RWPE2 (cell line): ENCODE results near the gene RTN4R.
"Not testable (repeated sequence)": the region's sequence is repeated elsewhere in the genome, so short reads cannot be mapped to it uniquely, and the experiment has no call there.

Source experiments
- ATAC-seq: fragments of 200-7000 bp; cut with Tn5 transposase; 3 replicates; pipeline ENCODE4 v1.9.1; 2021; ENCODE audit warnings: low read depth
- DNase-seq: peaks from one replicate; pipeline ENCODE4 v3.0.0-alpha.2; 2020; ENCODE audit warnings: low spot score
- H3K27ac ChIP-seq: fragments of 450-650 bp; 2 replicates; pipeline ENCODE4 v1.5.1; 2017; ENCODE audit warnings: mild to moderate bottlenecking; ENCODE audit not compliant: poor library complexity, severe bottlenecking
- H3K27me3 ChIP-seq: fragments of 250-450 bp; sonication (Bioruptor Pico); 2 replicates; pipeline ENCODE4 v1.5.1; 2021; ENCODE audit warnings: mild to moderate bottlenecking, moderate library complexity; ENCODE audit not compliant: insufficient read depth, poor library complexity, severe bottlenecking
- H3K36me3 ChIP-seq: fragments of 250-450 bp; sonication (Bioruptor Pico); 2 replicates; pipeline ENCODE4 v1.5.1; 2020; ENCODE audit warnings: low read depth, mild to moderate bottlenecking, moderate library complexity
- H3K4me1 ChIP-seq: fragments of 250-450 bp; sonication (Bioruptor Pico); 2 replicates; pipeline ENCODE4 v1.5.1; 2021; ENCODE audit warnings: mild to moderate bottlenecking, moderate library complexity; ENCODE audit not compliant: insufficient read depth, poor library complexity, severe bottlenecking
- H3K4me3 ChIP-seq: fragments of 250-450 bp; sonication (Bioruptor Pico); 2 replicates; pipeline ENCODE4 v1.5.1; 2021; ENCODE audit warnings: mild to moderate bottlenecking, moderate library complexity; ENCODE audit not compliant: severe bottlenecking
- H3K9me3 ChIP-seq: fragments of 250-450 bp; sonication (Bioruptor Pico); 2 replicates; pipeline ENCODE4 v1.5.1; 2021; ENCODE audit warnings: mild to moderate bottlenecking, moderate library complexity; ENCODE audit not compliant: severe bottlenecking
- TF ChIP-seq, protein P1 (sequence below): fragments of 450-650 bp; IDR thresholded peaks from one replicate; pipeline ENCODE4 v1.5.1; 2017; ENCODE audit warnings: mild to moderate bottlenecking, moderate library complexity; ENCODE audit not compliant: poor library complexity, severe bottlenecking

RTN4R gene

DNA sequence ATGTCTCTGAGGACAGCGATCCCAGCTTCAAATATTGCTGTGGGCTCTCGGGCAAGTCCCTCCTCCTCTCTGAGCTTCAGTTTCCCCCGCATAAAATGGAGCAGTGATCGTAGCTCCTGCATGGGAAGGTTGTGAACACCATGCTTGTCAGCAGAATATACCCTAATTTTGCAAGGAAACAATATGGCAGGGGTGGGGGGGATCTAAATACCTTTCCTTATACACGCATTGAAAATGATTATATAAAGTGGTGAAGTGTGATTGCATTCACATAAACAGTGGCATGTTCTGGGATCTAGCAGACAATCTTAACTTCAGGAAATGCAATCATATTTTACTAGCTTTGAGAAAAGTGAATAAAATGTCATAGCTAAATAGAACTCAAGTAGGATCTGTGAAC, 24.0 kb upstream of the RTN4R start:
- ATAC-seq (no peak), DNase-seq (no peak)
- no peaks in the 10 kb centered on the region for H3K36me3 ChIP-seq
- no peak overlapping the region for H3K27ac ChIP-seq
- H3K27me3 ChIP-seq: no peaks in the 10 kb centered on the region
- TF ChIP-seq, protein P1, sequence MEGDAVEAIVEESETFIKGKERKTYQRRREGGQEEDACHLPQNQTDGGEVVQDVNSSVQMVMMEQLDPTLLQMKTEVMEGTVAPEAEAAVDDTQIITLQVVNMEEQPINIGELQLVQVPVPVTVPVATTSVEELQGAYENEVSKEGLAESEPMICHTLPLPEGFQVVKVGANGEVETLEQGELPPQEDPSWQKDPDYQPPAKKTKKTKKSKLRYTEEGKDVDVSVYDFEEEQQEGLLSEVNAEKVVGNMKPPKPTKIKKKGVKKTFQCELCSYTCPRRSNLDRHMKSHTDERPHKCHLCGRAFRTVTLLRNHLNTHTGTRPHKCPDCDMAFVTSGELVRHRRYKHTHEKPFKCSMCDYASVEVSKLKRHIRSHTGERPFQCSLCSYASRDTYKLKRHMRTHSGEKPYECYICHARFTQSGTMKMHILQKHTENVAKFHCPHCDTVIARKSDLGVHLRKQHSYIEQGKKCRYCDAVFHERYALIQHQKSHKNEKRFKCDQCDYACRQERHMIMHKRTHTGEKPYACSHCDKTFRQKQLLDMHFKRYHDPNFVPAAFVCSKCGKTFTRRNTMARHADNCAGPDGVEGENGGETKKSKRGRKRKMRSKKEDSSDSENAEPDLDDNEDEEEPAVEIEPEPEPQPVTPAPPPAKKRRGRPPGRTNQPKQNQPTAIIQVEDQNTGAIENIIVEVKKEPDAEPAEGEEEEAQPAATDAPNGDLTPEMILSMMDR: no peak
- H3K9me3 ChIP-seq: no peaks in the 10 kb centered on the region
- H3K4me3 ChIP-seq: no peak overlapping the region
- no peaks in the 10 kb centered on the region for H3K4me1 ChIP-seq

DNA sequence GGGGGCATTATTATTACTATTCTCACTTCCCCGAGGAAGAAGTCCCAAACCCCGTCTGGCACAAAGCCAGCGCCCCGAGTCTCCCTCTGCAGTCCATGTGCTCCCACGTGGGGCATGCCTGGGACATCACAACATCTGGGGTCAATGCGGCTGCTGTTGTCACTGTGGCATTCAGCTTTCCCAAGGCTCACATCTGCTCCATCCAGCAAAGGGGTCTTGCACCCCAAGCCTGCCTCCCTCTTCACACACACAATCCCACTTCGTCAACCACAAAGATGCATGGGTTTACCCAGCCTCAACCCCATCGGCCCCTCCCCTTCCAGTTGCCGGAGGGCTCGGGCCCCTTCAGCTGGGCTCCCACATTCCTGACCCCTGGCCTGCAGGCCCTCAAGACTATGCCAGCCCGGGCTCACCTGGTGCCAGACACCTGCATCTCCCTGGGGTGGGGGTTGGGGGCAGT, 23.5 kb upstream of the RTN4R start:
- H3K36me3 ChIP-seq: no peaks in the 10 kb centered on the region
- H3K9me3 ChIP-seq: no peaks in the 10 kb centered on the region
- DNase-seq (no peak), ATAC-seq (no peak)
- TF ChIP-seq, protein P1: no peak
- no peaks in the 10 kb centered on the region for H3K27me3 ChIP-seq
- no peaks in the 10 kb centered on the region for H3K4me1 ChIP-seq
- H3K27ac ChIP-seq: no peak overlapping the region
- no peak overlapping the region for H3K4me3 ChIP-seq

DNA sequence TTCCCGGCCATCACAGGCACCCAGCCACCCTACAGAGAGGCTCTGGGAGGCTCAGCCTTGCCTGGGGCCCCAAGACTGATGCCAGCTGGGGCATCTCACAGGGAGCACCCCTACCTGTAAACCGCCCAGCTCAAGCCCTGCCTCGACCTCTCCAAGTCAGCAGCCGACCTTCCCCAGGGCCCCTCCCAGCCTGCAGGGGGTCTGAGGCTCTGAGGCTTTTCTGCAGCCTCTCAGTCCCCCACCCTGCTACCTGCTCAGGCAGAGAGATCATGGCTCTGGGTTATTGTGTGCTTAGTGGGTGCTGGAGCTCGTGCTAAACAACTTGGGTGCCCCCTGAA, 23.1 kb upstream of the RTN4R start:
- Histone ChIP-seq H3K4me1 (no peaks in the 10 kb centered on the region), H3K36me3 (no peaks in the 10 kb centered on the region), H3K4me3 (no peak overlapping the region), H3K27me3 (no peaks in the 10 kb centered on the region), H3K27ac (no peak overlapping the region), H3K9me3 (no peaks in the 10 kb centered on the region)
- TF ChIP-seq, protein P1: no peak
- DNase-seq (no peak), ATAC-seq (no peak)

DNA sequence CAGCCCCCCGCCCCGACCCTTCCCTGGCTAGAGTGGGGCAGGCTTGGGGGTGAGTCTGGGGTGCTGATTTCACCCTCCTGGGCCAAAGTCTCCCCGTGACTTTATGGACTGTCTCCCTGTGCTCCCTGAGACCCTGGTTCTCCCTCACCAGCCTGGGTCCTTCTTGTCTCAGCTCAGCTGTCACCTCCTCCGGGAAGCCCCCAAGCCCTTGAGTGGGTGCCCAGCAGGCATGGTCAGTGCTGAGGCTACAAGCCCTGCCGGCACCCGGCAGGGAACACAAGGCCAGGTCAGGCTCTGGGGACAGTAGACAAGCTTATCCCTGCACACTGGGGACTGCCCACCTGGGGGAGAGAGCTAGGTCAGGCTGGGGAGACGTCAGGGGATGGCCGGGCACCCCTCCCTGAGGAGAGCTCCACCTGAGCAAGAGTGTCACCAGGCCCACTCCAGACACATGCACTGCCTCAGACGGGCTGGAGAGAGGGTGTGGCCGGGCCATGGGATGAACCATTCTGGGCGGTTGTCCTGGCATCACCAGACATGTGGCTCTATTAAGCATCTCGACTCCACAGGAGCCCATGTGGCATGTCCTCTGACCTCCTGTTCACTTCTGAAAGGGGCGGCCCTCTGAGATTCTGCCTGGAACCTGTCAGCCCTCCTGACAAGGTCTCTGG, 22.6 kb upstream of the RTN4R start:
- H3K9me3 ChIP-seq: no peaks in the 10 kb centered on the region
- H3K27ac ChIP-seq: no peak overlapping the region
- no peaks in the 10 kb centered on the region for H3K4me1 ChIP-seq
- H3K4me3 ChIP-seq: no peak overlapping the region
- H3K36me3 ChIP-seq: no peaks in the 10 kb centered on the region
- no peaks in the 10 kb centered on the region for H3K27me3 ChIP-seq
- DNase-seq (no peak), ATAC-seq (no peak)
- TF ChIP-seq, protein P1: no peak

DNA sequence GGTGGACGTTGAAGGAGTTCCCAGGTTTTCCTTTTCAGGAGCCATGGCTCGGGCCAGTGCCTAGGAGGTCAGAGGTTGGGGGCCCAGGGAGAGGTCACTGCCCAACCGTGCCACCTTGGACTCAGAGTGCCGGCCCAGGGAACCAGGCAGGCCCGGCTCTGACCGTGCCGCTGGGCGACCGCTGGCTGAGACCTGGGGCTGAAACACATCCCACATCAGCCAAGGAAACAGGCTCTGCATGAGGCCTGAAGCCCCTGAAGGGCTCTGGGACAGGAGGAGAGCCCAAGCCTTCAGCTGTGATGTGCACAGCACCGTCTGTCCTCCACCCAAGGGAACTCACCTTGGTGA, 21.9 kb upstream of the RTN4R start:
- H3K9me3 ChIP-seq: no peaks in the 10 kb centered on the region
- H3K36me3 ChIP-seq: no peaks in the 10 kb centered on the region
- no peaks in the 10 kb centered on the region for H3K4me1 ChIP-seq
- TF ChIP-seq, protein P1: no peak
- no peak overlapping the region for H3K27ac ChIP-seq
- no peak for DNase-seq
- no peak overlapping the region for H3K4me3 ChIP-seq
- H3K27me3 ChIP-seq: no peaks in the 10 kb centered on the region
- ATAC-seq: no peak

DNA sequence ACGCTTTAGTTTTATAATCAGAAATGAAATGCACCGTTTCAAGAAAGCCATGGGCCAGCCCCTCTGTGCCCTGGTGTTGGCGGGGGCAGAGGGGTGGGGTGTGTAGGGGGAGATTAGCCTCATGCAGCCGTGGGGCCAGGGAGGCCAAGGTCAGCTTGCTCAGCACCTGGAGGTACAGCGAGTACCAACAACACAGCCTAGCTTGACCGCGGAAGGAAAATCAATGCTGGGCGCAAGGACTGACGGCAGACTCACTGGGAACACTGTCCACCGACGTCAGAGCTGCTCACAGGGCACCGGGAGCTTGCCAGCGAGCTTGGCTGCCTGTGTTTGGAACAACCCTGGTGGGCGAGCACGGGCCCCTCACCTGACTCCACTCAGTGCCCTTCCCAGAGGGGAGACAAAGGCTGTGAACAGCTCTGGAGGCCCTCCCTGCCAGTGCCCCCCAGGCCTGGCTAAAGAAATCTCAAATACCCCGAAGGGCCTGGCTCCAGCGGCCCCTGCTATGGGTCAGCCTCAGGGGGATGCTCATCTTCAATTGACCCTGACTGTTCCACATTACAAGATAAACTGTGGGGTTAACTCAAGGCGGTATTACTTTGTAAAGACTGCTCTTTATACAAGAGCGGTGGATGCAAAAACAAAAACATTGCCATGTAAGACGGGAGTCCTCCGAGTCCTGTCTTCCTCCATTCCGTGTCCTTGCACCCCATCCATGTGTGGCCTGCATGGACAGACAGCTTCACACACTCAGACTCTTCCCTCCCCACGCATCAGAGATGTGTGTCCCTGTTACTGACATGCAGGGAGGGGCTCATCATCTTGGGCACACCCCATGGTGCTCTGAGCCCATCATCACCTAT, 21.3 kb upstream of the RTN4R start:
- H3K4me1 ChIP-seq, H3K4me3 ChIP-seq, DNase-seq: not testable (repeated sequence)

DNA sequence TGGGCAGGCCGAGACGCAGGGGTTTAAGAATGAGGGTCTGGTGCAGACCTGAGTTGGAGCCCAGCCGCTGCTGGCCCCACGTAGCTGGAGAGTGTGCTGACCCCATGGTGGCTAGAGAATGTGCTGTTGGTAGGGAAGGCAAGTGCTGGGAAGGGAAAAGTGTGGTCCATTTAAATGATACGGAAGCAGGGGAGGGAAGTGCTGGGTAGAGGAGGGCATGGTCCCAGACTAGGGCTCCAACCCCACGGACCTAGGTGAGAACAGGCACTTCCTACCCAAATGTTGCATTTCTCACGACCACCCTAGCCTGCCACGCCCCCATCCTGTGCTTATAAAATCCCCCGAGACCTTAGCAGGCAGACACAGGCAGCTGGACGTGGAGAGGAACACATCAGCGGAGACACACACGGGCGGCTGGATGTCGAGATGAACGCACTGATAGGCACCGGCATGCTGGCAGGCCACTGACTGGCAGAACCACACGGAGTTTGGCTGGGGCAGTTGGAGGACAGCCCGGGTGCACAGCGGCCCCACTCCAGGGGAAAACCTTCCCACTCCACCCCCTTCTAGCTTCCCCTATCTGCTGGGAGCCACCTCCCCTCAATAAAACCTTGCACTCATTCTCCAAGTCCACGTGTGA, 18.8 kb upstream of the RTN4R start:
- not testable (repeated sequence) for H3K27ac ChIP-seq, DNase-seq, H3K36me3 ChIP-seq, H3K4me3 ChIP-seq, H3K9me3 ChIP-seq, H3K4me1 ChIP-seq, ATAC-seq, H3K27me3 ChIP-seq

More for the DNA sequence above, 21.3 kb upstream of the RTN4R start:
- not testable (repeated sequence) for ATAC-seq, H3K36me3 ChIP-seq, H3K27me3 ChIP-seq, H3K9me3 ChIP-seq, H3K27ac ChIP-seq
